GM19438 (cell line): ENCODE results near the gene FBXO17.
A peak's percentile ranks its signal among the peaks of the same experiment; 100 is the strongest.
"Not testable (repeated sequence)": the region's sequence is repeated elsewhere in the genome, so short reads cannot be mapped to it uniquely, and the experiment has no call there.

Source experiments
- ATAC-seq: cut with Tn5 transposase; IDR thresholded peaks from one replicate; pipeline ENCODE4 v1.9.1; 2021; ENCODE audit warnings: low read depth; ENCODE audit not compliant: unreplicated experiment

Gene FBXO17

GRCh38 chr19:38945562-38946228, 29.8 kb downstream of the FBXO17 start:
- ATAC-seq: no peak

DNA sequence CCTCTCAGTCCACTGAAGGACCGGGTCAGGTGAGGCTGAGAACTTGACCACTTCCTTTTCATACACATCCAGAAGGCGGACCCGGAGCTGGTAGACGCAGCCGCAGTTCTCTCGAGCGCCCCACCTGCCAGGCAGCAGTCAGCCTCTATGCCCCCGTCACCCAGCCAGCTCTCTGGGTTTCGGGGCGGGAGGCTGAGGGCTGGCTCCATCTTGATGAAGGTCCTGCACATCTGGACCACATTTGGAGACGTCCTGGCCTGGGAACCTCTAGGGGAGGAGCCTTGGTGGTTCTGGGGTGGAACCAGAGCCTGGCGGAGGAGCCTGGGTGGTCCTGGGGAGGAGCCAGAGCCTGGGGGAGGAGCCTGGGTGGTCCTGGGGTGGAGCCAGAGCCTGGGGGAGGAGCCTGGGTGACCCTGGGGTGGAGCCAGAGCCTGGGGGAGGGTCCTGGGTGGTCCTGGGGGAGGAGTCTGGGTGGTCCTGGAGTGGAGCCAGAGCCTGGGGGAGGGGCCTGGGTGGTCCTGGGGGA, 30.5 kb downstream of the FBXO17 start:
- ATAC-seq: no peak

DNA sequence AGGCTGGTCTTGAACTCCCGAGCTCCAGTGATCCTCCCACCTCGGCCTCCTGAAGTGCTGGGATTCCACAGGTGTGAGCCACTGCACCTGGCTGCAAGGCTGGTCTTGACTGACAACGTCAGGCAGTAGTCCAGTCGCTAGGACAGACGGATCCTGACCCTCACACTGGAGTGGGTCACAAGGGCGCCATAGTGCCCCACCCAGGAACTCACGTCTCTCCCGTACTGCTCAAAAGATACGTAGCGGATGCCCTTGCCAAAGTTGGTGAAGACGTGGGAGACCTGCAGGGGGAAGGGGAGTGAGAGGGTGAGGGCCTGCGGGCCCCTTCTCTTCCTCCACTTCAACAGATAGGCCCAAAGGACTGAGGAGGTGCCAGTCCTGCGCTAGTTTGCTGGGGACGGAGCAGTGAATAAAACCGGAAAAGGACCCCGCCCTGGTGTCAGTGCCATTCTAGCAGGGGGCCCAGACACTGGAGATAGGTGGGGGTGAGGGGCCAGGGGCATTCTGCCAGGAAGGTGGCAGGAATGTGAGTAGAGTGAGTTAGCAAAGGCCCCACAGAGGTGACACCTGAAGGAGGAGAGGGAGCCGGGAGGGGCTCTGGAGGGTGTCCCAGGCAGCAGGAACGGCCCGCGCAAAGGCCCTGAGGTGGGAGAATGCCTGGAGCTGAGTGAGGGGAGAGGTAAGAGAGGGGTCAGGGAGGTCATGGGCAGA, 32.9 kb downstream of the FBXO17 start:
- ATAC-seq: no peak

DNA sequence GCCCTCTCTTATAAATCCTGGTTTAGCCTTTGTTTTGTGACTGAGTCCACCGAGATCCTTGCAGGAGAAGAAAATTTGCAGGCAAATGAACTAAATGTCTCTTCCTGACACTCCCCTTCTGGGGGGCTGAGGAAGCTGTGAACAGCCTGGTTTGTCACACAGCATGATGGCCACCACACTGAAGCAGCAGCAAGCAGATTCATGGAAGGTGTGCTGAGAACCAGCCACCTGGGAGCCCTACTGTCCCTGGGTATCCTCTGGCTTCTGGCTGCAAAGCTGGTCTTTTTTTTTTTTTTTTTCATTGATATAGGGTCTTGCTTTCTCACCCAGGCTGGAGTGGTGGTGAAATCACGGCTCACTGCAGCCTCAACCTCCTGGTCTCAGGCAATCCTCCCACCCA, 33.6 kb downstream of the FBXO17 start:
- ATAC-seq: no peak

DNA sequence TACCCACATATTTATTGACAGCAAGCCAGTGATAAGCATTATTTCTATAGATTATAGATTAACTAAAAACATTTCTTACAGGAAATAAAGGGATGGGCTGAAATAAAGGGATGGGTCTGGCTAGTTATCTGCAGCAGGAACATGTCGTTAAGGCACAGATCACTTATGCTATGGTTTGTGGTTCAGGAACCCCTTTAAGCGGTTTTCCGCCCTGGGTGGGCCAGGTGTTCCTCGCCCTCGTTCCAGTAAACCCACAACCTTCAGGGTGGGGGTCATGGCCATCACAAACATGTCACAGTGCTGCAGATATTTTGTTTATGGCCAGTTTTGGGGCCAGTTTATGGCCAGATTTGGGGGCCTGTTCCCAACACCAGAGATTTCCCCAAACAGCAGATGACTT, 34.1 kb downstream of the FBXO17 start:
- ATAC-seq: not testable (repeated sequence)

DNA sequence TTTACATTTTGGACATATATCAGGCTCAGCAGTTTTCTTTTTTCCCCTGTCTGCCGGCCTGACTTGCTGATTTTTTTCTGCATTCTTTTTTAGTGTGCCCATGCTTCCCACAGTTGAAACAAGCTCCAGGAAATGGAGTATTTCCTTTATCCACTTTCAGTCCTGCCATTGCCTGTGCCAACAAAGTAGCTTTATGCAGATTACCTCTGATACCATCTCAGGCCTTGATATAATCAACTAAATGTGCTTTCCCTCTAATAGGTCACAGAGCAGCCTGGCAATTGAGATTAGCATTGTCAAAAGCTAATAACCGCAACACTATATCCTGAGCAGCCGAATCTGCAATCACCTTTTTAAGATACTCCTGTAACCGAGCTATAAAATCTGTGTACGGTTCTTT, 35.6 kb downstream of the FBXO17 start:
- no peak for ATAC-seq

- no peak for ATAC-seq
Observed at GRCh38 chr19:38933544-38933943, 42.0 kb downstream of the FBXO17 start.

DNA sequence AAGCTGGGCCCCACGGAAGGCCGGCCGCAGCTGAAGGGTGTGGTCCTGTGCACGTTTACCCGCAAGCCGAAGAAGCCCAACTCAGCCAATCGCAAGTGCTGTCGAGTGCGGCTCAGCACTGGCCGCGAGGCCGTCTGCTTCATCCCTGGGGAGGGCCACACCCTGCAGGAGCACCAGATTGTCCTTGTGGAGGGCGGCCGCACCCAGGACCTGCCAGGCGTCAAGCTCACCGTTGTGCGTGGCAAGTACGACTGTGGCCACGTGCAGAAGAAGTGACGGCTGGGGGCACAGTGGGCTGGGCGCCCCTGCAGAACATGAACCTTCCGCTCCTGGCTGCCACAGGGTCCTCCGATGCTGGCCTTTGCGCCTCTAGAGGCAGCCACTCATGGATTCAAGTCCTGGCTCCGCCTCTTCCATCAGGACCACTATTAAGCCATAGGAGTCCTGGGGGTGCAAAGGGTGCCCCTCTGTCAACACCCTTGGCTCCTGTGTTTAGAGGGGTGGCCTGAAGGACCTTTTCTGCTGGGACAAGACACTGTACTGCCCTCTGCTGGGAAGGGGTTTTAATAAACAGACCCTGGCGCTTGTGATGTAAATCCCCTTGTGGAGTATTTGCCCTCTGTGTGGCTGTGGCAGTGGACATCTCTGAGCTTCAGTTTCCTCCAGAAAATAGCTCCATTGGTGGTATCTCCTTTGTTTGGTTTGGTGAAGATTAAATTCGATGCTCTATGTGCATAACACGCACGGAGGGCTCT, 42.9 kb downstream of the FBXO17 start:
- no peak for ATAC-seq

DNA sequence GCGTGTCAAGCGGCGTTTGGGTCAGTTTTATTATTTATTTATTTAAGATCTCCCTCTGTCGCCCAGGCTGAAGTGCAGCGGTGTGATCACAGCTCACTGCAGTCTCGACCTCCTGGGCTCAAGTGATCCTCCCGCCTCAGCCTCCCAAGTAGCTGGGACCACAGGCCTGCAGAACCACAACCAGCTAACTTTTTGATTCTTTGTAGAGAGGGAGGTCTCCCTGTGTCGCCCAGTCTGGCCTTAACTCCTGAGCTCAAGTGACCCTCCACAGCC, 44.1 kb downstream of the FBXO17 start:
- no peak for ATAC-seq

- peak; percentile 94 for ATAC-seq
Observed at GRCh38 chr19:38930776-38931520, 44.6 kb downstream of the FBXO17 start, which contains the start of gene MRPS12. MRPS12 (plus strand) TSS chr19:38930944; CDS start chr19:38931295, 351 bp downstream.

- peak; percentile 55 for ATAC-seq
Observed at GRCh38 chr19:38929929-38930775, 45.4 kb downstream of the FBXO17 start, which contains the start of gene SARS2. SARS2 (minus strand) TSS chr19:38930763; CDS start chr19:38930736, 27 bp downstream.

DNA sequence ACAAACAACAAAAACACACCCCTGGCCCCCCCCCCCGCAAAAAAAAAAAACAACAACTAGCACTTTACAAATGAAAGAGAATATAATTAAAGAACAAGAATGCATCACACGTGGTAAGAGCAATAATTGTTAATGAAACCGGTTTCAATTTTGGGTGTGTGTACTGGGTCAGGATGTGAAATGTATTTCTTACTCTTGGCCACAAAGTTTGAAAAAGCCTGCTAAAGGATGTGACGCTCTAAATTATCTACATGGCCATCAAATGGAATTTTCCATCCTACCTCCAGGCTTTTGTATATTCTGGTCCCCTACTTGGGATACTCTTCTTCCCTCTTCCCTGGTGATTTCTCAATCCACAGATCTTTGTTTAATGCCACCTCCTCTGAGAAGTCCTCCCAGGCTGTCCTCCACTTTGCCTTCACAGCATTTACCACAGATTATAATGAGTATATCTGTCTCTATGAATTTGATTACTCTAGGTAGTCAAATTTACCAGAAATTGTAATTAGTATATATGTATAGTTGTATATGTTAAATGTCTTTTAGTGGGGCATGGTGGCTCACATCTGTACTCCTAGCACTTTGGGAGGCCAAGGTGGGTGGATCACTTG, 47.0 kb downstream of the FBXO17 start:
- ATAC-seq: no peak

DNA sequence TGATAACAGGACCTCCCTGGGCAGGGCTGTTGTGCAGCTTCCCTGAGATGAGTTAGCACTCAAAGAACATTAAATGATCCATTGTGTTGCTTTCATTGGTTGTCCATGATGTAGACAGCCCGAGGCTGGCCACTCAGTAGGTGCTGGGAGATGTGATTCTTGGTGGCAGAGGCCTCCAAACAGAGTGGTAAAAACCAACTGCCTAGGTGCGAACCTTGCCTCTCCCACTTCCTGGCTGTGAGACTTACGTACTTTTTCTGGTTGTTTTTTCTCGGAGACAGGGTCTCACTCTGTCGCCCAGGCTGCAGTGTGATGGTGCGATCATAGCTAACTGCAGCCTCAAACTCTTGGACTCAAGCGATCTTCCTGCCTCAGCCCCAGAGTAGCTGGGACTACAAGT, 51.2 kb downstream of the FBXO17 start:
- ATAC-seq: no peak

DNA sequence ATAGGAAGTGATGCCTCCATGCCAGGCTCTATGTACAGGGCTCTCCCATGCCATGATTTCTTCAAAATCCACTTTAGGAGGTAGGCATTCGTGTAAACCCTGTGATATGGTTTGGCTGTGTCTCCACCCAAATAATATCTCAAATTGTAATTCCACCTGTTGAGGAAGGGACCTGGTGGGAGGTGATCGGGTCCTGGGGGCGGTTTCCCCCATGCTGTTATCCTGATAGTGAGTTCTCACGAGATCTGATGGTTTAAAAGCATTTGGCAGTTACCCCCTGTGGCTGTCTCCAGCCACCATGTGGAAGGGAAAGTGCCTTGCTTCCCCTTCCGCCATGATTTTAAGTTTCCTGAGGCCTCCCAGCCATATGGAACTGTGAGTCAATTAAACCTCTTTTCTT, 53.1 kb downstream of the FBXO17 start:
- ATAC-seq: no peak

- no peak for ATAC-seq
Observed at GRCh38 chr19:38921420-38922274, 53.9 kb downstream of the FBXO17 start.

- ATAC-seq: no peak
Observed at GRCh38 chr19:38920602-38921419, 54.7 kb downstream of the FBXO17 start.

DNA sequence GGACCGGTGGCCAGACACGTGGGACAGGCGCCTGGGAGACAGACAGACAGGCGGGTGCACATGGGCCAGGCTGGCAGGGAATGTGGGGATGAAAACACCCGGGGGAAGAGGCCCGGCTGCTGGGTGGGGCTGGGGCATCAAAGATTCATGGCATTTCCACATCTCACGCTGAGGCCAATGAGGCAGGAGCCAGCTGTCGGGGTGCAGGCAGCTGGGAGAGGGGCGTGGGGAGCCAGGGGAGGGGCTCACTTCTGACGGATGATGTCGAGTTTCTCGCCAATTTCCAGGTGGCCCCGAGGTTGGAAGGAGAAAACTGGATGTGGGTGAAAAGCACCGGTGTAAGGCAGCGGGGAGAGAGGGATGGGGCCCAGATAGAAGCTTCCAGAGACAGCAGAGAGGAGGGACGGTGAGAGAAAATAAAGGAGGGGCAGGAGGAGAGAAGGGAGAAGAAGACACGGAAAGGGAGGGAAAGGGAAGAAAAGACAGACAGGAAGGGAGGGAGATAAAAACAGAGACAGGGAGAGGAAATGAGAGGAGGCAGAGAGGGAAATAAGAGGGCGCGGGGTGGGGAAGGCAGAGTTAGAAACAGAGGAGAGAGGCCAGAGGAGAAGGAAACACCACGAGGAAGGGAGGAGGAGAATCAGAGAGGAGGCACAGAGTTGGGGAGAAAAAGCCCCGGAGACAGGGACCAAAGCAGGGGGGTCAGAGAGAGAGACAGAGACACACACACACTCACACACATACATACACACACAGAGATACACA, 55.5 kb downstream of the FBXO17 start:
- ATAC-seq: no peak
